Anterior cingulate cortex (tissue), 58 donors: ENCODE data around the gene MARCKSL1.

ENCODE experiments used
- DNase-seq, 58 donors: peaks; one replicate each; lab custom pipeline; 2025; lab: John Stamatoyannopoulos, UW

Gene MARCKSL1

GRCh38 chr1:32353886-32354570 lies 18.0 kb upstream of the MARCKSL1 start:
- DNase-seq, result no peak

DNA sequence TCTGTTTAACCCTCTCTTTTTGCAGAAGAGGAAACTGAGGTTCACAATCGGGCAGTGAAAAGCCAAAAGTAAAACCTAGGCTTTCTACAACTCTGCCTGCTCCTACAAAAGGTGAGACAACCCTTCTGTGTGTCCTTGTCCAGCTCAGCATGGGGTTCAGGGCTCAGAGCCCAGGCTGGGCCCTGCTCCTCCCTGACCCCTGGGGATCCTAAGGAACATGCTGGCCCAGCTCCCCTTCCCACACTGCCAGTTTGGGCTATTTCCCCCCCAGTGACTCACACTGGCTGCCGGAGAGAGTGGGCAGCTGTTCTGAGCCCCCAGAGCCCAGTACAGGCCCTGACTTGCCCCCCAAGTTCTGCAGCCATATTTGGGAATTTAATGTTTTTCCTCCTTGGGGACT lies 17.4 kb upstream of the MARCKSL1 start:
- DNase-seq, result no peak

GRCh38 chr1:32352831-32353383 lies 16.9 kb upstream of the MARCKSL1 start:
- DNase-seq, result no peak

- peak in 2 of 58 donors; percentile 65 to 67 for DNase-seq
These were observed 16.3 kb upstream of the MARCKSL1 start for GRCh38 chr1:32352239-32352745.

GRCh38 chr1:32351399-32352238 lies 15.6 kb upstream of the MARCKSL1 start:
- peak in 56 of 58 donors; percentile 49 to 94 (median 88) for DNase-seq

DNA sequence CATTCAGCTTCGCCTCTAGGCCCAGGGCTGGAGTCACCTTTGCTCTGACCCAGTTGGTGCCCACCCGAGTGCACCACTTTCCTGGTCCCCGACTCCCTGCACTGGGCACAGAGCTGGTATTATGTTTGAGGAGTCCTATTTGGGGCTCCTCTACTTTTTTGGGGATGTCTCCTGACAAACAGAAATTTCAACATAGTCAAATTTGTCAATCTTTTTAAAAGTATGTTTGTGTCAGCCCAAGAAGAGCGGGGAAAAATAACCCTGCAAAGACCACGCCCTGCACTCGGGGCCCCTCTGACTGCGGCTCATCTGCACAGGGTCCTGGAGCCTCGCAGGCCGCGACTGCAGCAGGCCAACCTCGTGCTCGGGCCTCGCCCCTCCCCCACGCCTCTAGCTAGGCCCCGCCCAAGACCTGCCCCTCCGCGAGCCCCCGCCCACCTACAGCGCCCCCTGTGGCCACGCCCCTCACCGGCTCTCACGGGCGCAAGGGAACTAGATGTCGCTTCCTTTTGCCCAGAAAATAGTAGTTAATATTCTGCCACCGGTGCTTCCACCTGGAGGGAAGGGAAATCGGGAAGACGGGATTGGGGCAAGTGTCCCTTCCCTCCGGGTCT lies 14.9 kb upstream of the MARCKSL1 start:
- DNase-seq, result peak in 42 of 58 donors; percentile 53 to 89 (median 78)

- peak in 1 of 58 donors; percentile 16 for DNase-seq
These were observed 13.2 kb upstream of the MARCKSL1 start for GRCh38 chr1:32349211-32349708.

GRCh38 chr1:32346532-32347157 lies 10.6 kb upstream of the MARCKSL1 start:
- DNase-seq, result no peak

- no peak for DNase-seq
These were observed 9.3 kb upstream of the MARCKSL1 start for GRCh38 chr1:32345289-32345827.

DNA sequence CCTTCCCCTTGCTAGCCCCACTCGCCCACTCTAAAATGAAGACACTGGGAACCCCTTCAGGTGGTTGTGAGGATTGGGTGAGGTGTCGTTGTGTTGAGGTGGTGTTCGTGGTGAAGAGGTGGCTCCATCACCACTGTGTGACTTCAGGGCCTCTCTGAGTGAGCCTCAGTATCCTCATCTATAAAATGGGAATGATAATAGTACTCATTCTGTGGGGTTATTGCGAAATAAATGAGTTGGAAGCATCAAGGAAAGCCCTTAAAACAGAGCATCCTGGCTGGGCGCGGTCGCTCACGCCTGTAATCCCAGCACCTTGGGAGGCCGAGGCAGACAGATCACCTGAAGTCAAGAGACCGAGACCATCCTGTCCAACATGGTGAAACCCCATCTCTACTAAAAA lies 6.7 kb upstream of the MARCKSL1 start:
- DNase-seq, result no peak

DNA sequence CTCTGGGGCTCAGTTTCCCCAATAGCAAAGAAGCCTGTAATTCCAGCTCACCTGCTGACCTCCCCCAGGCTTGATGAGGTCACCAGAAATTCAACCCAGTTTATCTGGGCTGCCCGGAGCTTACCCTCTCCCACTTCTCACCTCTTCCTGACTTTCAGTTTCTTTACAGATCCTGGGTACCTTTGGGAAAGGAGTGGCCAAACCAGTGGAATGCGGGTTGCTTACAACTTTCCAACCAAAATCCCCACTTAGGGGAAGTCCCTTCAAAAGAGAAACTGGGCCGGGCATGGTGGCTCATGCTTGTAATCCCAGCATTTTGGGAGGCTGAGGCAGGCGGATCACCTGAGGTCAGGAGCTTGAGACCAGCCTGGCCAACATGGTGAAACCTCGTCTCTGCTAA lies 5.9 kb upstream of the MARCKSL1 start:
- no peak for DNase-seq

DNA sequence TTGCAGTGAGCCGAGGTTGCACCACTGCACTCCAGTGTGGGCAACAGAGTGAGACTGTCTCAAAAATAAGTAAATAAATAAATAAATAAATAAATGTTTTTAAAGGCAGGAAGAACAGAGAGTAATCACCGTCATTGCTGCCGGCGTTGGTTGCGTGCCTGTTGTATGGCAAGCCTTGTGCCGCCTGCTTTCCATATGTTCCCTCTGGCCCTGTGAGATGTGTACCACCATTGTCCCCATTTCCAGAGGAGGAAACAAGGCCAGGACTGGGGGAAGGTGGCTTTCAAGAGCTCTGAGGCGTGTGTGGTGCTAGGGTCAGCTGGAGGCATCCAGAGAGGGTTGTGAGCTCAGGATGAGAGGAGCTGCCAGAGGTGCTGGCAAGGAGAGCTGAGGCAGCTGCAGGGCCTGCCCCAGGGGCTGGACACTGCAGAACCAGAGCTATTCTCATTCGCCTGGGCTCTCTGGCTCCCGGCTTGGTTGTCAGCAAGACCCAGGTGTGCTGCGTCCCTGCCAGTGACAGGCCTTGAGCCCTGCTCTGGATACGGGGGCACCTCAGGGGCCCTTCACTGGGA lies 5.2 kb upstream of the MARCKSL1 start:
- peak in 14 of 58 donors; percentile 18 to 56 (median 30) for DNase-seq

DNA sequence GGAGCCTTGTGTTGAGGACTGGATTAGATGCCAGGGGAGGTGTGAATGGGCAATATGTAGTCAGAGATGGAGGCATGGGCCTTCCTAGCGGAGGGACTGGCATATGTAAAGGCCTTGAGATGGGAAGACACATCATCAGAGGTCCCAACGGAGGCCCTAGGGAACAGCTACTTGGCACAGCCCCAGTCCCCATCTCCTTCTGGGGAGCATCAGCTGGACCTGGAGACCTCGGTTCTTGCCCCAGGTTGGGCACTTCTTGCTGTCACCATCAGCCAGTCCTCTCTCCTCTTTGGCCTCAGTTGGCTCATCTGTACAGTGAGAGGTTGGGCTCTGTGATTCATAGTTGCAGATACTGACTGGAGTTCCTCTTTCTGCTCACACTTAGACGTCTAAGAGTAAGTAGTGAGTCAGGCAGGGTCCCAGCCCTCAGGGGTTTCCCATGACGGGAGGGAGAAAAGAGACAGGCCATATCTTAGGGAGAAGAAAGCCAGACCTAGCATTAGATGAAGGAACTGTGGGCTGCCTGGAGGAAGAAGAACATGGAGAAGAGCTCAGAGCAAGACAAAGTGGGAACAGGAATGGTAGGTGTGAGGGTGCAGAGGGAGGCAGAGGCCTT lies 3.4 kb upstream of the MARCKSL1 start:
- no peak for DNase-seq

- peak in 7 of 58 donors; percentile 49 to 77 (median 57) for DNase-seq
These were observed 2.7 kb upstream of the MARCKSL1 start for GRCh38 chr1:32338637-32339145.

DNA sequence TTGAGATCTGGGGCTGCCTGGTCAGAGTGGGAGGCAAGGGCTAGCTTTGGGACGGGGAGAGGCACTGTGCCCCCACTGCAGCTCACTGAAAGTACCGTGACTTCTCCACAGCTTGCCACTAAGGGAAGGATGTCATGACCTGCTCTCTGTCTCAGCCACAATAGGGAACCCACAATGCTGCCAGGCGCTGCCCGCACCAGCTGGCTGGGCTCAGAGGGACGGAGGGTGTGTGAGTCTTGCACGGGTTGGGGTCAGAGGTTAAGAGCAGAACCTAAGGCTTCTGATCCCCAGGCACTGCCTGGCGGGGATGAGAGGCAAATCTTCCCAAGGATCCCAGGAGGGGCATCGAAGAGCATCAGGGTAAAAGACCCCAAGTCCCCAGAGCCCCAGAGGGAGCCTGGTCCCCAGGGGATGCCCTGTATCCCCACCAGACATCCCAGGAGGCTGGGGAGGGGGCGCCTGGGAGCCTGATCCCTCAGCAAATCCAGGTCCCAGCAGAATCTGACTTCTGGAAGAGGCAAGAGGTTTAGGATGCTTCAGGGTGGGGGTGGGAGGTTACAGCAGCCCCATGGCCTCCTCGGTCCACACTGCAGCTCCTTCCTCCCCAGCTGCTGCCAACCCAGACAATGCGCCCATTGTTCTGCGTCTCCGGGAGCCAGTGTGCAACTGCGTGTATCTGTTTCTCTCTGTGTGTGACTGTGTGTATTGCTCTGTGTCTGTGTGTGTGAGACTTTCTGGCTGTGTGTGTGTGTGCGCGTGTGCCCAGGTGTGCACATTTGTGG lies 2.0 kb upstream of the MARCKSL1 start:
- peak in 54 of 58 donors; percentile 24 to 92 (median 76) for DNase-seq

- peak in 7 of 58 donors; percentile 19 to 55 (median 28) for DNase-seq
These were observed 1.1 kb upstream of the MARCKSL1 start for GRCh38 chr1:32336963-32337675.

DNA sequence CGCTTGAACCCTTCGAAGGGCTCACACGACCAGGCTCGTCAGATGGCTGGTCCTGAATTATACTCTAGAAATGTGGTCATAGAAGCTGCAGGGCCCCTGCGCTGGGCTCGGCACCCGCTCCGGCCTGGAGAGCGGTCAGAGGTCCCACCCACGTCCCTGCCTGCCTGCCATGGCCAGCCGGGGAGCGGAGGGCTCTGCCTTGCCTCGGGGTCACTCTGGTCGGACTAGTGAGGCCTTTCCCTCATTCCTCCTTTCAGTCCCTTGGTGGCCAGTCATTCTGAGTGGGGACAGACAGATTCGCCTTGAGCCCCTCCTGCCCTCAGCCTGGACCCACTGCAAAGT lies 529 bp upstream of the MARCKSL1 start:
- DNase-seq, result peak in 7 of 58 donors; percentile 45 to 71 (median 57)

- DNase-seq, result no peak
These were observed 571 bp downstream of the MARCKSL1 start for GRCh38 chr1:32335535-32335789.
